ENCODE data around the gene DNAJC7. TPM values are rescaled to one million over a fixed set of nuclear protein-coding genes. Genes with fewer than 3 reads are reported as not detected.
"Not testable (repeated sequence)": the region's sequence is repeated elsewhere in the genome, so short reads cannot be mapped to it uniquely, and the experiment has no call there.

The DNAJC7 gene
- total and polyA plus RNA-seq, 9 of the 15 experiments (the other 6 are each of a cell fraction or from before 2014, with no cell fraction given) = 85.8 to 262 (median 157) TPM

DNA sequence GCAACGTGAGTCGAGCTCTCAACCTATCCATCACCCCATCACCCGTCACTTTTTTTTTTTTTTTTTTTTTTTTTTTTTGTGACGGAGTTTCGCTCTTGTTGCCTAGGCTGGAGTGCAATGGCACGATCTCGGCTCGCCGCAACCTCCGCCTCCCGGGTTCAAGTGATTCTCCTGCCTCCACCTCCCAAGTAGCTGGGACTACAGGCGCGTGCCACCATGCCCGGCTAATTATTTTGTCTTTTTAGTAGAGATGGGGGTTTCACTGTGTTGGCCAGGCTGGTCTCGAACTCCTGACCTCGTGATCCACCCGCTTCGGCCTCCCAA is 86.4 kb downstream of the DNAJC7 start:
- BruUV-seq (replicated peaks); H3K9me3 ChIP-seq (replicated peaks; ENCODE audit: control insufficient read depth, insufficient read depth, low read depth, low read length); H3K27ac ChIP-seq (ENCODE audit: extremely low read depth, low read depth, low read length); H4K20me1 ChIP-seq (replicated peaks; ENCODE audit: control insufficient read depth, insufficient read depth, low read length); H3K27me3 ChIP-seq (ENCODE audit: control insufficient read depth in 2 of 2, insufficient read depth in 2 of 2, low read length in 2 of 2); DNase-seq (ENCODE audit: extremely low read depth in 1 of 4, low spot score in 3 of 4); H3K36me3 ChIP-seq (ENCODE audit: control insufficient read depth, insufficient read depth, low read length); in situ Hi-C loops (cut with MboI); H3K9me1 ChIP-seq (ENCODE audit: control insufficient read depth, insufficient read depth, low read length); FAIRE-seq: not testable (repeated sequence)
- ChIA-PET CTCF (ENCODE audit: low intra/inter-chr PET ratio) (interaction anchor here (1.5 kb wide), 1 partner anchor 29 kb away, joined by 9 read pairs; no protein-coding TSS in a partner anchor), POLR2A (interaction anchor here (0.6 to 2.4 kb wide), 14 partner anchors 8 to 605 kb away, joined by 3 to 21 read pairs (median 4); partner anchors contain the start of genes ACLY, CNP, EIF1 and JUP)
- H3K4me3 ChIP-seq = peak overlapping the region; percentile 45
- TF ChIP-seq BCOR (IDR thresholded peaks at IDR 0.05) (0 out of 2 replicates have a peak, but pooled peaks have one; percentile 31), ZNF384 (IDR thresholded peaks at IDR 0.05; ENCODE audit: low read depth, low read length) (peak; percentile 79; the same call in 1 of the 2 replicates)
- TF ChIP-seq, protein P1, sequence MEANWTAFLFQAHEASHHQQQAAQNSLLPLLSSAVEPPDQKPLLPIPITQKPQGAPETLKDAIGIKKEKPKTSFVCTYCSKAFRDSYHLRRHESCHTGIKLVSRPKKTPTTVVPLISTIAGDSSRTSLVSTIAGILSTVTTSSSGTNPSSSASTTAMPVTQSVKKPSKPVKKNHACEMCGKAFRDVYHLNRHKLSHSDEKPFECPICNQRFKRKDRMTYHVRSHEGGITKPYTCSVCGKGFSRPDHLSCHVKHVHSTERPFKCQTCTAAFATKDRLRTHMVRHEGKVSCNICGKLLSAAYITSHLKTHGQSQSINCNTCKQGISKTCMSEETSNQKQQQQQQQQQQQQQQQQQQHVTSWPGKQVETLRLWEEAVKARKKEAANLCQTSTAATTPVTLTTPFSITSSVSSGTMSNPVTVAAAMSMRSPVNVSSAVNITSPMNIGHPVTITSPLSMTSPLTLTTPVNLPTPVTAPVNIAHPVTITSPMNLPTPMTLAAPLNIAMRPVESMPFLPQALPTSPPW (CRISPR knock-in tag; IDR thresholded peaks at IDR 0.05) = 0 out of 2 replicates have a peak, but pooled peaks have one; percentile 14
- TF ChIP-seq, protein P2, sequence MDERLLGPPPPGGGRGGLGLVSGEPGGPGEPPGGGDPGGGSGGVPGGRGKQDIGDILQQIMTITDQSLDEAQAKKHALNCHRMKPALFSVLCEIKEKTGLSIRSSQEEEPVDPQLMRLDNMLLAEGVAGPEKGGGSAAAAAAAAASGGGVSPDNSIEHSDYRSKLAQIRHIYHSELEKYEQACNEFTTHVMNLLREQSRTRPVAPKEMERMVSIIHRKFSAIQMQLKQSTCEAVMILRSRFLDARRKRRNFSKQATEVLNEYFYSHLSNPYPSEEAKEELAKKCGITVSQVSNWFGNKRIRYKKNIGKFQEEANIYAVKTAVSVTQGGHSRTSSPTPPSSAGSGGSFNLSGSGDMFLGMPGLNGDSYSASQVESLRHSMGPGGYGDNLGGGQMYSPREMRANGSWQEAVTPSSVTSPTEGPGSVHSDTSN (CRISPR knock-in tag; IDR thresholded peaks at IDR 0.05; ENCODE audit: low read depth) = not testable (repeated sequence)
- TF ChIP-seq, protein P2 (tag; conservative IDR thresholded peaks at IDR 0.05; ENCODE audit: low read depth) = peak; percentile 83; the same call in 1 of the 2 replicates
- WGBS (ENCODE audit: insufficient coverage, low coverage, missing lambda C conversion rate) = 31% methylated on average over 9 of the region's 18 CpGs
- peak overlapping the region; percentile 98 for H3K4me2 ChIP-seq (ENCODE audit: insufficient read depth, low read length)
- peak overlapping the region in 1 of 2 experiments; percentile 57; a peak in 1 of 4 replicates for H3K9ac ChIP-seq (ENCODE audit: insufficient read depth in 1 of 2, low read depth in 2 of 2, low read length in 2 of 2)
- H3K79me2 ChIP-seq (ENCODE audit: control insufficient read depth, insufficient read depth, low read length) = peaks cover 13% of the 10 kb centered on the region; the same call in 2 of the 3 replicates
- H2AFZ ChIP-seq (ENCODE audit: low read depth, low read length) = peak overlapping the region; percentile 93
- ATAC-seq = peak; percentile 5
- intact Hi-C loops (cut with micrococcal nuclease) = loop anchor here (2.0 kb wide), 1 partner anchor 28 kb away; no protein-coding TSS in a partner anchor
- H3K4me1 ChIP-seq (replicated peaks in 1 of 2; ENCODE audit: control insufficient read depth in 2 of 2, insufficient read depth in 2 of 2, low read length in 2 of 2) = peaks cover 19 to 21% of the 10 kb centered on the region in 2 experiments; a peak in 4 of 5 replicates
